HG02943 (cell line): ENCODE measurements around the gene AP2A2.
"Not testable (repeated sequence)": the region's sequence is repeated elsewhere in the genome, so short reads cannot be mapped to it uniquely, and the experiment has no call there.

ENCODE experiments used
- ATAC-seq: cut with Tn5 transposase; IDR thresholded peaks from one replicate; pipeline ENCODE4 v1.9.1; 2021; ENCODE audit warnings: mild to moderate bottlenecking, low read depth, moderate library complexity; ENCODE audit not compliant: unreplicated experiment

Gene AP2A2

GRCh38 chr11:952406-953385 is 27.0 kb downstream of the AP2A2 start:
- ATAC-seq = no peak

- no peak for ATAC-seq
These were observed 27.8 kb downstream of the AP2A2 start for GRCh38 chr11:953512-953911.

- no peak for ATAC-seq
These were observed 28.9 kb downstream of the AP2A2 start for GRCh38 chr11:954392-955153.

GRCh38 chr11:955154-956063 is 29.7 kb downstream of the AP2A2 start:
- no peak for ATAC-seq

- ATAC-seq = no peak
These were observed 31.7 kb downstream of the AP2A2 start for GRCh38 chr11:957212-957920.

GRCh38 chr11:958101-958500 is 32.4 kb downstream of the AP2A2 start:
- no peak for ATAC-seq

- no peak for ATAC-seq
These were observed 33.4 kb downstream of the AP2A2 start for GRCh38 chr11:959027-959426.

GRCh38 chr11:959608-960007 is 33.9 kb downstream of the AP2A2 start:
- no peak for ATAC-seq

- ATAC-seq = not testable (repeated sequence)
These were observed 35.7 kb downstream of the AP2A2 start for GRCh38 chr11:961310-961920.

GRCh38 chr11:961921-962320 is 36.3 kb downstream of the AP2A2 start:
- no peak for ATAC-seq

- ATAC-seq = no peak
These were observed 37.0 kb downstream of the AP2A2 start for GRCh38 chr11:962688-963087.

- ATAC-seq = no peak
These were observed 38.2 kb downstream of the AP2A2 start for GRCh38 chr11:963852-964251.

- no peak for ATAC-seq
These were observed 39.6 kb downstream of the AP2A2 start for GRCh38 chr11:965206-965775.

- no peak for ATAC-seq
These were observed 42.5 kb downstream of the AP2A2 start for GRCh38 chr11:967995-968751.

- ATAC-seq = no peak
These were observed 43.2 kb downstream of the AP2A2 start for GRCh38 chr11:968822-969221.

- ATAC-seq = no peak
These were observed 44.1 kb downstream of the AP2A2 start for GRCh38 chr11:969651-970205.

- no peak for ATAC-seq
These were observed 44.7 kb downstream of the AP2A2 start for GRCh38 chr11:970319-970871.
